HEK293T (cell line): ENCODE results near the gene FAU.

Source experiments
- BHLHE40 ChIP-seq: fragments of 450-650 bp; IDR thresholded peaks from 2 replicates; pipeline ENCODE4 v1.6.1; 2016; ENCODE audit warnings: mild to moderate bottlenecking, moderate library complexity, borderline replicate concordance
- FOXM1 ChIP-seq: fragments of 450-650 bp; IDR thresholded peaks from 2 replicates; pipeline ENCODE4 v1.6.1; 2017; ENCODE audit warnings: mild to moderate bottlenecking, borderline replicate concordance
- LEF1 ChIP-seq: fragments of 450-650 bp; IDR thresholded peaks from 2 replicates; pipeline ENCODE4 v1.6.1; 2017; ENCODE audit warnings: mild to moderate bottlenecking, borderline replicate concordance
- PKNOX1 ChIP-seq: fragments of 450-650 bp; IDR thresholded peaks from 2 replicates; pipeline ENCODE4 v1.6.1; 2016
- SP1 ChIP-seq: fragments of 450-650 bp; IDR thresholded peaks from 2 replicates; pipeline ENCODE4 v1.6.1; 2017

- TF ChIP-seq FOXM1 (no peak), BHLHE40 (no peak), LEF1 (no peak), SP1 (no peak), PKNOX1 (no peak)
Measured at GRCh38 chr11:65078786-65079342, 43.1 kb downstream of the FAU start.
